ENCODE measurements around the gene RNF113A. TPM values are rescaled to one million over a fixed set of nuclear protein-coding genes. Genes with fewer than 3 reads are reported as not detected.

Gene RNF113A
- total and polyA plus RNA-seq, 2 donors (not counting 3 experiments of a cell fraction or from before 2014, with no cell fraction given) = 9.4 to 11.7 TPM

- peak overlapping the region; percentile 80 for H3K4me2 ChIP-seq (ENCODE audit: insufficient read depth, low read length)
- dilution Hi-C loops (cut with MboI; ENCODE audit: extremely low pct_ligation_motif_present, low sequenced_read_pairs) (no loop called here), intact Hi-C loops (cut with micrococcal nuclease) (loop anchor here (1.0 to 5.0 kb wide), 4 partner anchors 18 to 249 kb away; partner anchors contain the start of gene RPL39)
- peak overlapping the region; percentile 74 to 93 (median 84) for H3K4me3 ChIP-seq (replicated peaks in 1 of 3; ENCODE audit: insufficient read depth in 1 of 3, low read depth in 1 of 3, low read length in 3 of 3)
- H2AFZ ChIP-seq (ENCODE audit: low read depth, low read length) = peak overlapping the region; percentile 96
- CTCF ChIA-PET = interaction anchor here (0.9 to 1.9 kb wide), 3 partner anchors 10 to 18 kb away, joined by 3 to 8 read pairs (median 8); partner anchors contain the start of gene UPF3B
- FAIRE-seq (no peak), DNase-seq (ENCODE audit: low read depth, low spot score) (no peak)
- TF ChIP-seq POLR2A (IDR thresholded peaks at IDR 0.05; ENCODE audit: low read depth, low read length) (no peak), EZH2 (IDR thresholded peaks at IDR 0.05; ENCODE audit: borderline replicate concordance, low read depth, low read length, severe bottlenecking) (no peak), GATA2 (IDR thresholded peaks at IDR 0.05; ENCODE audit: insufficient read depth, insufficient read length, low read depth, low read length) (no peak), JUN (IDR thresholded peaks at IDR 0.05; ENCODE audit: borderline replicate concordance, insufficient read depth, insufficient read length, low read depth) (no peak), MAX (IDR thresholded peaks at IDR 0.05; ENCODE audit: insufficient read depth, insufficient read length) (no peak), FOS (IDR thresholded peaks at IDR 0.05; ENCODE audit: borderline replicate concordance, insufficient read depth, low read length) (no peak), CTCF (IDR thresholded peaks at IDR 0.05; ENCODE audit: extremely low read depth in 1 of 2, insufficient read depth in 1 of 2, low read depth in 1 of 2, low read length in 2 of 2) (no peak), MYC (IDR thresholded peaks at IDR 0.05; ENCODE audit: low read depth, low read length) (no peak), POLR2AphosphoS5 (IDR thresholded peaks at IDR 0.05; ENCODE audit: insufficient read depth, low read depth, low read length) (no peak)
- no peaks in the 10 kb centered on the region for H3K9me1 ChIP-seq (replicated peaks; ENCODE audit: control insufficient read depth, extremely low read depth, insufficient read depth, low read length)
- peaks cover 31% of the 10 kb centered on the region for H3K79me2 ChIP-seq (ENCODE audit: control insufficient read depth, insufficient read depth, low read length)
- POLR2A ChIA-PET = interaction anchor here (1.5 to 1.6 kb wide), 2 partner anchors 18 to 80 kb away, joined by 4 to 5 read pairs; partner anchors contain the start of genes RPL39 and UPF3B
- H3K27ac ChIP-seq (ENCODE audit: insufficient read depth, low read depth, low read length) = peak overlapping the region; percentile 87
- no peaks in the 10 kb centered on the region for H3K27me3 ChIP-seq (ENCODE audit: control insufficient read depth in 2 of 2, insufficient read depth in 2 of 2, low read length in 2 of 2)
- no peaks in the 10 kb centered on the region for H3K36me3 ChIP-seq (ENCODE audit: control insufficient read depth in 2 of 2, extremely low read depth in 1 of 2, insufficient read depth in 2 of 2, low read length in 2 of 2)
- no peaks in the 10 kb centered on the region for H4K20me1 ChIP-seq (replicated peaks; ENCODE audit: control insufficient read depth, extremely low read depth, insufficient read depth, low read length)
- BruUV-seq (replicated peaks) = TSS peak; percentile 66
- peak overlapping the region; percentile 94 for H3K9ac ChIP-seq (replicated peaks; ENCODE audit: extremely low read depth, insufficient read depth, low read length)
- peaks cover 11% of the 10 kb centered on the region for H3K4me1 ChIP-seq (ENCODE audit: control insufficient read depth, extremely low read depth, insufficient read depth, low read length)
- H3K9me3 ChIP-seq (replicated peaks; ENCODE audit: control insufficient read depth, insufficient read depth, low read length) = no peaks in the 10 kb centered on the region
Observed at GRCh38 chrX:119871245-119871598, 311 bp downstream of the RNF113A start.
